MM.1S (cell line): Measurements from ENCODE around the gene PAMR1.

Experiments
- CTCF ChIP-seq: fragments of 300-600 bp; sonication (generic); IDR thresholded peaks from 2 replicates; pipeline ENCODE4 v1.5.1; 2016; ENCODE audit warnings: antibody characterized with exemption, low read length, mixed read lengths
- EZH2 ChIP-seq: fragments of 300-600 bp; sonication (generic); optimal IDR thresholded peaks from 2 replicates; pipeline ENCODE3; 2017; ENCODE audit warnings: low read depth, mild to moderate bottlenecking, antibody characterized with exemption, low read length, mixed read lengths
- EZH2phosphoT487 ChIP-seq: fragments of 300-600 bp; sonication (generic); IDR thresholded peaks from 2 replicates; pipeline ENCODE4 v1.6.1; 2018; ENCODE audit warnings: antibody characterized with exemption, low read length

- no peak for TF ChIP-seq CTCF
- TF ChIP-seq EZH2phosphoT487 = no peak
- TF ChIP-seq EZH2 = no peak
These were observed 37.3 kb downstream of the PAMR1 start for GRCh38 chr11:35488117-35488516.
